HG03064 (cell line): ENCODE measurements around the gene SCYL2.
"Not testable (repeated sequence)": the region's sequence is repeated elsewhere in the genome, so short reads cannot be mapped to it uniquely, and the experiment has no call there.

Source experiments
- ATAC-seq: cut with Tn5 transposase; IDR thresholded peaks from one replicate; pipeline ENCODE4 v1.9.1; 2021; ENCODE audit warnings: low read depth; ENCODE audit not compliant: unreplicated experiment

Gene SCYL2

DNA sequence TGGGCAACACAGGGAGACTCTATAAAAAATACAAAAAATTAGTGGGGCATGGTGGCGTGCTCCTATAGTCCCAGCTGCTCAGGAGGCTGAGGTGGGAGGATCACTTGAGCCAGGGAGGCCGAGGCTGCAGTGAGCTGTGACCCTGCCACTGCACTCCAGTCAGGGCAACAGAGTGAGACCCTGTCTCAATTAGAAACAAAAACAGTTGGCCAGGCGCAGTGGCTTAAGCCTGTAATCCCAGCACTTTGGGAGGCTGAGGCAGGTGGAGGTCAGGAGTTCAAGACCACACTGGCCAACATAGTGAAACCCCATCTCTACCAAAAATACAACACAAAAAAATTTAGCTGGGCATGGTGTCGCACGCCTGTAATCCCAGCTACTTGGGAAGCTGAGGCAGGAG is 1.9 kb upstream of the SCYL2 start:
- ATAC-seq: not testable (repeated sequence)

GRCh38 chr12:100265732-100266584 is 1.0 kb upstream of the SCYL2 start:
- peak; percentile 3 for ATAC-seq

DNA sequence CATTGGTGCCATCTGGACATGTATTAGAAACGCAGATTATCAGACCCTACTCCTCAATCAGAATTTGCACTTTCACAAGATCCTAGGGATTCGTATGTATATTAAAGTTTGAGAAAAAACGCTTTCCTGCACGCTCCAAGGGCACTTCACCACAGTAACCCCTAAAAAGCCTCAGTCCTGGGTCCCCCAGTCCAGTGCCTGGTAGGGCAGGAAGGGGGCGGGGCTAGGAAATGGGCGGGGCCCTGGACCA is 467 bp upstream of the SCYL2 start:
- ATAC-seq: peak; percentile 86

- ATAC-seq: peak; percentile 14
Observed at GRCh38 chr12:100267603-100268281, 765 bp downstream of the SCYL2 start.

- no peak for ATAC-seq
Observed at GRCh38 chr12:100268835-100269564, 2.0 kb downstream of the SCYL2 start.

DNA sequence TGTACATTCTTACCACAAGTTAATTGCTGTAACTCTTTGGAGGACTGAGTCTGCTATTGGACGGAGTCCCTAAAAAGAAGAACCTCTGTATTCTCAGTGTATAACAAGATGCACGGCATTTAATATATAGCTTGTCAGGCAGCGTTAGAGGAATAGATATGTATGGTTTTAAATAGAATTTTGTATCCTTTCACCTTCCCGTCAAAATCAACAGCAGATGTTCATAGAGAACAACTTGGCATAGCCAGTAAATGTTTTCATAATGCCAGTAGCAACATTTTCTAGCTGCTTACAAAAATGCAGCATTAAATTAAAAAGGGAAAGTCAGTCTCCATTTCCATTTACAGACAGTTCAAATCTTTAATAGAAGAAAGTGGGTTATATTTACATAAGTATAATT is 6.8 kb downstream of the SCYL2 start:
- no peak for ATAC-seq

GRCh38 chr12:100274291-100274690 is 7.3 kb downstream of the SCYL2 start:
- ATAC-seq: no peak

- ATAC-seq: no peak
Observed at GRCh38 chr12:100279159-100279558, 12.2 kb downstream of the SCYL2 start.

DNA sequence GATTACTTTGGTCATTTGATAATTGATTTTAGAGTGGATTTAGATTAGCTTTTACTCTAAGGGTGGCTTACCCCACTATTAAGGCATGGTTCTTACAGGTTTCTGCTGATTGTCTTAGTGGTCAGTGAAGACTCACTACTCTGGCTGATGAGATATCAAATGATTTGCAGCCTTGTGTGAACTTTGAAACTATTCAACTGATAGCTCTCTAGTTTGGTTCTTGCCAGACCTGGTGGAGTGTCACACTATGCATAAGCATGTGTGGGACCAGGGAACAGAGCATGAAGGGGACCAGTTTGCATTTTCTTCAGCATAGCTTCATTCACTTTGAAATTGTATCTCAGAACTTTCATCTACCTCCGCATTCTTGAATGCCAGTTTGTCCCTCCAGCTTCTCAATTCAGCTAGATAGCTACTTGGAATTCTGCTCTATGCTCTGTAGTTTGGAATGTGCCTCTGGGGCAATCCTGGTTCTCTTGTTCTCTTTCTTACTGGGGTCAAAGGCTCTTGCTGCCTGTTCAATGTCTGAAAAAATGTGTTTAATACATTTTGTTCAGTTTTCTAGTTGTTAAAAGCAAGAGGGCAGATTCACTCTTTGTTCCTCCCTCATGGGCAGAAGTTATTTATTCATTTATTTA is 12.7 kb downstream of the SCYL2 start:
- no peak for ATAC-seq

GRCh38 chr12:100284556-100284955 is 17.6 kb downstream of the SCYL2 start:
- not testable (repeated sequence) for ATAC-seq

GRCh38 chr12:100289038-100289437 is 22.1 kb downstream of the SCYL2 start:
- no peak for ATAC-seq

GRCh38 chr12:100290016-100290415 is 23.0 kb downstream of the SCYL2 start:
- ATAC-seq: no peak

DNA sequence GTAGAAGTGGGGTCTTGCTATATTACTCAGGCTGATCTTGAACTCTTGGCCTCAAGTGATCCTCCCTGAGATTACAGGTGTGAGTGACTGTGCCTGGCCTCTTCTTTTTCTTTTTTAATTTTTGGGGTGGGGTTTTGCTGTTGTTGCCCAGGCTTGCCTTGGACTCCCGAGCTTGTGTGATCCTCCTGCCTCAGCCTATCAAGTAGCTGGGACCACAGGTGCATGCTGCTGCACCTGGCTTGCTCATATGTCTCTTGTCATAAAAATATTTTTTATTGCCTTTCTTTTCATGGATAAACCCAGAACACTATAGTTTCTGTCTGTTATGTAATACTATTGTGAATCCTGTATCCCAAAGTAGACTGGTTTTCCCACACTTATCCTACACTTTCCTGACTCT is 26.0 kb downstream of the SCYL2 start:
- ATAC-seq: no peak

DNA sequence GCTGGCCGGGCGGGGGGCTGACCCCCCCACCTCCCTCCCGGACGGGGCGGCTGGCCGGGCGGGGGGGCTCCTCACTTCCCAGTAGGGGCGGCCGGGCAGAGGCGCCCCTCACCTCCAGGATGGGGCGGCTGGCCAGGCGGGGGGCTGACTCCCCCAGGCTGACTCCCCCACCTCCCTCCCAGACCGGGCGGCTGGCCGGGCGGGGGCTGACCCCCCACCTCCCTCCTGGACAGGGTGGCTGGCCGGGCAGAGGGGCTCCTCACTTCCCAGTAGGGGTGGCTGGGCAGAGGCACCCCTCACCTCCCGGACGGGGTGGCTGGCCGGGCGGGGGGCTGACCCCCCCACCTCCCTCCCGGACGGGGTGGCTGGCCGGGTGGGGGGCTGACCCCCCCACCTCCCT is 27.4 kb downstream of the SCYL2 start:
- not testable (repeated sequence) for ATAC-seq

DNA sequence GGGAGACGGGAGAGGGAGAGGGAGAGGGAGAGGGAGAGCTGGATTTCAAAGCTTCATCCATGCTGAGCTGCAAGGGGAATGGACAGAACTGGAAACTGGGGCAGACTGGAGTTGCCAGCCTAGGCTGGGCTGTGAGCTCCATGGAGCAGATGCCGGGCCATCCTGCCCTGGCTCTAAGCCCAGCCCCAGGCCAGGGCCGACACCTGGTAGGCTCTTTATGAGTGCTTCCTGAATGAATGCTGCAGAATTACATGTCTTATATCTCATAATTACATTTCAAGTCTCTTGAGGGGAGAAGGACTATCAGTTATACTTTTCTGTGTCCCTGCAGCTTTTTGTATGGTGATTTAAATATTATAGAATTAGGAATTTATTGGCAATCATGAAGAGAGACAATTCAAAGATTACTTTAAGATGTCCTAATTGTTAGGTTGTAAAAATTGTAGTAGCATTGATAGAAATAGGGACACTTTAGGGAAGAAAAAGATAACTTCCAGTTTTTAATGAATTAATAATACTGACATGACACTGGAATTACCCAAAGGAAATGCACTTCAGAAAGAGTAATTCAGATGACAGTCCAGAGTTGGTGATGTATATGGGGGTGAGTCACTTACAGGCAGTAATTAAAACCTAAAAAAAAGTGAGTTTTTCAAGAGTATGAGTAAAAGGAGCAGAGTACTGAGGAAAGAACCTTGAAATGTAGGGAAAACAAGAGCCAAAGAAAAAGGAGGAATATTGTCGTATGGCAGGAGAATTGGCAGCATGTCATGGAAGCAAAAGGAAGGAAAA is 29.0 kb downstream of the SCYL2 start:
- no peak for ATAC-seq

DNA sequence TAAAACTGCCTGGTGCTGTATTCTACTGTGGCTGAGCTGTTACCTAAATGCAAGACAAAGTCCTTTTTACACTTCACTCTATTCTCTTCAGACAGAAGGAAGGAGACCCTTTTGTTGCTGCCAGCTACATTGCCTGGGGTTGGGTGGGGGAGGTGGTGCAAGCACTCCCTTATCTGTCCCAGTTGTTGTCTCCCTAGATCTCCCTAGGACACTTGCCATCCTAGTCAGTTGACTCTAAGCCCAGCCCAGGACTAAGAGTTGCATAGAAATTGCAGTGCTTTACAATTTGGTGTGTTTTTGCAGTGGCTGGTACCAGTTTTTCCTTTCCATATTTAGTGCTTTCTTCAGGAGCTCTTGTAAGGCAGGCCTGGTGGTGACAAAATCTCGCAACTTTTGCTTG is 35.1 kb downstream of the SCYL2 start:
- no peak for ATAC-seq

DNA sequence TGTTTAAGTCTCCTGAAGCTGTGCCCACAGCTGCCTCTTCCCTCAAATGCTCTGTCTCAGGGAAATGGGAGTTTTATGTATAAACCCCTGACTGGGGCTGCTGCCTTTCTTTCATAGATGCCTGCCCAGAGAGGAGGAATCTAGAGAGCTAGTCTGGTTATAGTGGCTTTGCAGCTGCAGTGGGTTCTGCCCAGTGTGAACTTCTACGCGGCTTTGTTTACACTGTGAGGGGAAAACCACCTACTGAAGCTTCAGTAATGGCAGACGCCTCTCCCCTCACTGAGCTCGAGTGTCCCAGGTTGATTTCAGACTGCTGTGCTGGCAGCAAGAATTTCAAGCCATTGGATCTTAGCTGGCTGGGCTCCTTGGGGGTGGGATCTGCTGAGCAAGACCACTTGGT is 36.9 kb downstream of the SCYL2 start:
- no peak for ATAC-seq

GRCh38 chr12:100304334-100304733 is 37.4 kb downstream of the SCYL2 start:
- not testable (repeated sequence) for ATAC-seq

GRCh38 chr12:100308138-100308537 is 41.2 kb downstream of the SCYL2 start:
- ATAC-seq: not testable (repeated sequence)

DNA sequence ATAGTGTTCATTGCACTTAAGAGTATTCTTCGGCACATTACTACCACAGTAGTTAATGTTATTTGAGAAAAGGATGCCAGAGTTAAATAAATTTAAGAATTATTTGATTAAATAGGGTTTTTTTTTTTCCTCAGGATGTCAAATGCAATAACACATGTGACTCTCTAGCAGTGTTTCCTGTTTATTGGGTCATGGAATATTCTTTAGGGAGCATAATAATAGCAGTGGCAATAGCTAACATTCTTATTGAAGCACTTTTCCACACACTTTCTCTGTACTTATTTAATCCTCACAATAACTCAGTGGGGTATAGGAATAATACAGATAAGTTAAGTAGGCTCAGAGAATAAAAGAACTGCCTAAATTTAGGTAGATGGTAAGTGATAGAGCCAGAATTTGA is 44.3 kb downstream of the SCYL2 start:
- ATAC-seq: no peak
